Left kidney (tissue), 8 donors: ENCODE measurements around the gene NHSL1. TPM values are rescaled to one million over a fixed set of nuclear protein-coding genes. Genes with fewer than 3 reads are reported as not detected.

Experiments used
- DNase-seq: peaks from one replicate; pipeline ENCODE4 v3.0.0-alpha.2; 2013
- long read RNA-seq, 8 donors: transcript quantifications; one replicate each; lab custom pipeline, GENCODE V29; 2026
- polyA plus RNA-seq: library from polyadenylated mRNA; unstranded; fragments of 120-200 nt; gene quantifications from one replicate; pipeline ENCODE4 v1.2.1, GENCODE V29; 2013; ENCODE audit not compliant: insufficient read length

Gene NHSL1, protein sequence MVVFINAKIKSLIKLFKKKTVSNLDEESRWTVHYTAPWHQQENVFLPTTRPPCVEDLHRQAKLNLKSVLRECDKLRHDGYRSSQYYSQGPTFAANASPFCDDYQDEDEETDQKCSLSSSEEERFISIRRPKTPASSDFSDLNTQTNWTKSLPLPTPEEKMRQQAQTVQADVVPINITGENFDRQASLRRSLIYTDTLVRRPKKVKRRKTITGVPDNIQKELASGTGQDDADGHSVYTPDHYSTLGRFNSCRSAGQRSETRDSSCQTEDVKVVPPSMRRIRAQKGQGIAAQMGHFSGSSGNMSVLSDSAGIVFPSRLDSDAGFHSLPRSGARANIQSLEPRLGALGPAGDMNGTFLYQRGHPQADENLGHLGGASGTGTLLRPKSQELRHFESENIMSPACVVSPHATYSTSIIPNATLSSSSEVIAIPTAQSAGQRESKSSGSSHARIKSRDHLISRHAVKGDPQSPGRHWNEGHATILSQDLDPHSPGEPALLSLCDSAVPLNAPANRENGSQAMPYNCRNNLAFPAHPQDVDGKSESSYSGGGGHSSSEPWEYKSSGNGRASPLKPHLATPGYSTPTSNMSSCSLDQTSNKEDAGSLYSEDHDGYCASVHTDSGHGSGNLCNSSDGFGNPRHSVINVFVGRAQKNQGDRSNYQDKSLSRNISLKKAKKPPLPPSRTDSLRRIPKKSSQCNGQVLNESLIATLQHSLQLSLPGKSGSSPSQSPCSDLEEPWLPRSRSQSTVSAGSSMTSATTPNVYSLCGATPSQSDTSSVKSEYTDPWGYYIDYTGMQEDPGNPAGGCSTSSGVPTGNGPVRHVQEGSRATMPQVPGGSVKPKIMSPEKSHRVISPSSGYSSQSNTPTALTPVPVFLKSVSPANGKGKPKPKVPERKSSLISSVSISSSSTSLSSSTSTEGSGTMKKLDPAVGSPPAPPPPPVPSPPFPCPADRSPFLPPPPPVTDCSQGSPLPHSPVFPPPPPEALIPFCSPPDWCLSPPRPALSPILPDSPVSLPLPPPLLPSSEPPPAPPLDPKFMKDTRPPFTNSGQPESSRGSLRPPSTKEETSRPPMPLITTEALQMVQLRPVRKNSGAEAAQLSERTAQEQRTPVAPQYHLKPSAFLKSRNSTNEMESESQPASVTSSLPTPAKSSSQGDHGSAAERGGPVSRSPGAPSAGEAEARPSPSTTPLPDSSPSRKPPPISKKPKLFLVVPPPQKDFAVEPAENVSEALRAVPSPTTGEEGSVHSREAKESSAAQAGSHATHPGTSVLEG (N-terminal part only)
- polyA plus RNA-seq: 16.1 TPM
- long read RNA-seq, donor 1, partial matches to known transcripts: 0 of 1 reads
- long read RNA-seq, donor 1, other reads (novel, unspliced or antisense): 0 of 1 reads
- long read RNA-seq, donor 2, partial matches to known transcripts: 0 of 4 reads
- long read RNA-seq, donor 2, other reads (novel, unspliced or antisense): 0 of 4 reads
- long read RNA-seq, donor 3, partial matches to known transcripts: 0 of 2 reads
- long read RNA-seq, donor 3, other reads (novel, unspliced or antisense): 0 of 2 reads
- long read RNA-seq, donor 4, partial matches to known transcripts: 0 of 2 reads
- long read RNA-seq, donor 4, other reads (novel, unspliced or antisense): 0 of 2 reads
- long read RNA-seq, donor 5: 0 reads
- long read RNA-seq, donor 6: 0 reads
- long read RNA-seq, donor 7: 0 reads
- long read RNA-seq, donor 8: 0 reads

DNA sequence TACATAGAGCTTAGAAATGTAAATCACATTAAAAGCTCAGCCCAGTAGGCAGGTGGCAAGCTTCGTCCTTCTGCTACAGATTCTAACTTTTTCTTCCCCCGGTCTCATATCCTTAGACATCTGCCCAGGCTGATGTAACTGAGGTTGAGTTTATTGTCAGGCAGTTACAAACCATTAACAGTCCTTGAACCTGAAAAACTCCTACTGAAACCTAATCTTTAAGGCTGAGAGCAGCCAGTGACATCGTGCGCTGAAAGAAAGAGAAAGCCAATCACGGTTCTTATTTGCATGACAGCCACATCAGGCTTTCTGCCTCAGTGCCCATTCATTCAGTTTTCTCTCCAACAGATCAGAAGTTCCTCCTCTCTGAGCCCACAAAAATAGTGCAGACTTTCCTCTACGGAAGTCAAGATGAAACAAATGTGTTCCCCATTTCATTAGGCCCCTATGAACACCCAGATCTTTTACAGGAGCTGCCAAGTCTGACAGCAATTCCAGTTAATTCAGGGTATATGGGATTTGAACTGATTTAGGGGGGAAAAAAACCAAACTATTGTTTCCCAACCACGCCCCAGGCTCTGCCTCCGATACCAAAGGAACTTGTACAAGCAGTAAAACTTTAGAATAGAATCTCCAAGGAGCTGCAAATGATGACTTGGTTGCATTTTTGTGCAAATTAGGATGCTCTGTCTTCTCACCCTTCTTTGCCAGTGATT, at the start of gene NHSL1:
TSS of gene NHSL1 (minus strand) at position 192 of the 716 bp plus-strand sequence. CDS start 204 bp downstream, outside the sequence.
- peak; percentile 70 for DNase-seq

- no peak for DNase-seq
These were observed 47.5 kb upstream of the NHSL1 start for GRCh38 chr6:138546733-138547185.

- no peak for DNase-seq
These were observed 46.3 kb upstream of the NHSL1 start for GRCh38 chr6:138545621-138545980.

DNA sequence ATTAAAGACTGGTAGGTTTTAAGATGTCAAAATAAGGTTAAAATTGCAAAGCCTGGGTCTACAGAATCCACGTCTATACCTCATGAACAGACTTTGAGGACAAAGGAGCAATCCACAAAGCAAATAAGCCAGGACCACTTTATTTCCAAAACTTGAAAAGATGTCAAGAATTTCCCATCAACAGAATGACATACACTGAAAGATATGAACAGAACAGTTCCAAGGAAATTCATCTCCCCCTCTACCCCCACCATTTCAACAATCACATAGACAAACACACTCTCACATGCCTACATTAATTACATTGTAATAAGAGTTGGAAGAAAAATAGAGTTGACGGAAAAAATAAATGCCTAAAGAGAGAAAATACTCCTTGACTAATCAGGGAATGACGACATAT, 45.2 kb upstream of the NHSL1 start:
- no peak for DNase-seq

DNA sequence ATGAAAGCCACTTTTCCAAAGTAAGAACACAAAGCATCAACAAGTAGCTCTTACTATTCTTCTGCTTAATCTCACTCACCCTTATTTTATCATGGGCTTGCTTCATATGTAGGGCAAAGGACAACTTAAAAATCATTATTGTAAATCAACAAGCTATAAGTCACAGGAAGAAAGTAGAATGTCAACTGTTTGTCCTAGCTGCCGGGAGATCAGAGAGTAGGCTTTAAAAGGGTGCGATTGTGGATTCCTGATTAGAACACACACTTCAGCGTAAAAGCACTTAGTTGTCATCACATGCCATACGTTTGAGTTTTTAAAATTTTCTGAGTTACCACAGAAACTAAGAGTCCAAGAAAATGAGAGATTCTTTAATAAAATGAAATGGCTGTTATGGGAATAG, 44.4 kb upstream of the NHSL1 start:
- no peak for DNase-seq

- DNase-seq: no peak
These were observed 42.7 kb upstream of the NHSL1 start for GRCh38 chr6:138541823-138542481.

GRCh38 chr6:138540468-138540867, 41.2 kb upstream of the NHSL1 start:
- no peak for DNase-seq

DNA sequence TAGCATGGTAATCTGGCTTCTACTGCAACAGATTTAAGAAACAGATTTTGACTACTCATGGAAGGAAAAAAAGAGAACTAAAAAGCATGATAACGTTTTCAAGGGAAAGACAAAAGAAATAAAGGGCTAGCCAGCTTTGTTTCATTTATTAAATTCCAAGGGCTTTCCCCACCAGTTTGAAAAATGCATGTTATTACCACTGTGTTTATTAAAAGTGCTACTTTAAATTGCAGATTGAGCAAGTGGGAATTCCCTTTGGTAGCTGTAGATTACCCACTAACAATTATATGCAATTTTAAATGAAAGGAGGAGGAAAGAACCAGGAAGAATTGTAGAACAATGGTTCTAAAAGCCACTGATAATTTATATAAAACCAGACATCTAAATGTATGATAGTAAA, 40.6 kb upstream of the NHSL1 start:
- no peak for DNase-seq

- no peak for DNase-seq
These were observed 39.2 kb upstream of the NHSL1 start for GRCh38 chr6:138538390-138539031.

GRCh38 chr6:138537106-138537505, 37.8 kb upstream of the NHSL1 start:
- DNase-seq: no peak

GRCh38 chr6:138535728-138536455, 36.6 kb upstream of the NHSL1 start:
- no peak for DNase-seq

- DNase-seq: no peak
These were observed 34.4 kb upstream of the NHSL1 start for GRCh38 chr6:138533667-138534066.

- DNase-seq: no peak
These were observed 32.1 kb upstream of the NHSL1 start for GRCh38 chr6:138531387-138531786.

GRCh38 chr6:138529478-138529877, 30.2 kb upstream of the NHSL1 start:
- no peak for DNase-seq

- DNase-seq: no peak
These were observed 29.7 kb upstream of the NHSL1 start for GRCh38 chr6:138528956-138529355.

DNA sequence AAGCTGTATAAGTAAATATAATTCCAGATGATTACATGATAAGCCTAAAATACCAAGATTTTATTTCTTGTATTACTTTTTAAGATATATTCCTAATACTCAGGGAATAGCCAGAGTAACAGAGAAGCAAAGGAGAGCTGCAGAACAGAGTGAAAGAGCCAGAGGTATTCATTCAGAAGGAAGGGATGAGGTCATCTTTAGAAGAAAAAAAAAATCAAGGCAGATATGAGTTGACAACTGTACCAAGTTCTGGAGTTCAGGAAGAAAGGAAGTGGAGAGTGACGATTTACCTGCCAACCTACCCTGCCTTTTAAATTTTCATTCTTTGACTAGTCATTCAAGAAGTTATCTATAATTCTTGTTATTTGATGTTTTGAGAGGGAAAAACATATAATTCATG, 28.8 kb upstream of the NHSL1 start:
- no peak for DNase-seq

GRCh38 chr6:138527411-138528088, 28.3 kb upstream of the NHSL1 start:
- DNase-seq: no peak

GRCh38 chr6:138526822-138527235, 27.5 kb upstream of the NHSL1 start:
- DNase-seq: no peak
